Gastrocnemius medialis (tissue), 4 donors: ENCODE results near the gene SYPL1. TPM values are rescaled to one million over a fixed set of nuclear protein-coding genes. Genes with fewer than 3 reads are reported as not detected.

ENCODE experiments used
- ATAC-seq, 2 donors: fragments of 150-250 bp; one replicate each; pipeline ENCODE4 v1.9.1; 2016
- DNase-seq, 2 donors: peaks; one replicate each; pipeline ENCODE4 v3.0.0-alpha.2; 2019
- H3K27ac ChIP-seq, 4 donors: fragments of 200-600 bp; sonication (generic); 1 replicate in 1 of 4; 2 replicates in 3 of 4; pipeline ENCODE4 v1.5.1; 2016 to 2018; ENCODE audit warnings: mild to moderate bottlenecking in 2 of 4, moderate library complexity in 1 of 4
- H3K27me3 ChIP-seq, 3 donors: fragments of 200-600 bp; sonication (generic) in 2 of 3; 1 replicate in 1 of 3; 2 replicates in 2 of 3; pipeline versions ENCODE4 v1.5.1 to v1.6.0; 2016 to 2019; ENCODE audit warnings: mild to moderate bottlenecking in 1 of 3, moderate library complexity in 1 of 3
- H3K36me3 ChIP-seq, 2 donors: fragments of 200-600 bp; sonication (generic) in 1 of 2; one replicate each; pipeline ENCODE4 v1.5.1; 2017 to 2018
- H3K4me1 ChIP-seq, 2 donors: fragments of 200-600 bp; sonication (generic) in 1 of 2; one replicate each; pipeline ENCODE4 v1.5.1; 2016 to 2017; ENCODE audit warnings: mild to moderate bottlenecking in 2 of 2
- H3K4me3 ChIP-seq, 4 donors: fragments of 200-600 bp; sonication (generic) in 3 of 4; 1 replicate in 1 of 4; 2 replicates in 3 of 4; pipeline ENCODE4 v1.5.1; 2016 to 2019; ENCODE audit warnings: mild to moderate bottlenecking in 2 of 4
- H3K9me3 ChIP-seq, 3 donors: fragments of 200-600 bp; sonication (generic) in 2 of 3; 1 replicate in 1 of 3; 2 replicates in 2 of 3; pipeline ENCODE4 v1.5.1; 2016 to 2019
- POLR2A ChIP-seq, 2 donors: fragments of 450-650 bp; IDR thresholded peaks; one replicate each; pipeline ENCODE4 v1.6.1; 2017; ENCODE audit warnings: antibody characterized with exemption in 2 of 2, mild to moderate bottlenecking in 2 of 2, moderate library complexity in 2 of 2
- in situ Hi-C, 4 donors: fragments of 200-750 bp; cut with MboI; loops; one replicate each; pipeline versions ENCODE4 v1.15.0 to v1.8.0; 2017; ENCODE audit warnings: low sequenced_read_pairs in 4 of 4
- intact Hi-C: fragments of 100-400 bp; cut with DNase I; formaldehyde crosslinking; loops from one replicate; pipeline ENCODE4 v1.15.1; 2023; ENCODE audit warnings: low total_unique reads
- total RNA-seq, 4 donors: library from RNA; depleted of rRNA; stranded (reverse); fragments of >200 nt; gene quantifications; one replicate each; pipeline versions ENCODE4 v1.1.0 to v1.2.3, GENCODE V29; 2016
- TF ChIP-seq, protein P1 (sequence below), 5 experiments: fragments of 450-650 bp in 3 of 5; fragments of 200-600 bp in 2 of 5; sonication (generic) in 2 of 5; IDR thresholded peaks in 4 of 5; conservative IDR thresholded peaks in 1 of 5; 1 replicate in 4 of 5; 2 replicates in 1 of 5; pipeline ENCODE4 v1.5.1; 2016 to 2019; ENCODE audit warnings: antibody characterized with exemption in 5 of 5, mild to moderate bottlenecking in 3 of 5, moderate library complexity in 3 of 5

SYPL1 gene
- total RNA-seq, 4 donors from 2014 or later = 81.5 to 90.9 (median 83.2) TPM

DNA sequence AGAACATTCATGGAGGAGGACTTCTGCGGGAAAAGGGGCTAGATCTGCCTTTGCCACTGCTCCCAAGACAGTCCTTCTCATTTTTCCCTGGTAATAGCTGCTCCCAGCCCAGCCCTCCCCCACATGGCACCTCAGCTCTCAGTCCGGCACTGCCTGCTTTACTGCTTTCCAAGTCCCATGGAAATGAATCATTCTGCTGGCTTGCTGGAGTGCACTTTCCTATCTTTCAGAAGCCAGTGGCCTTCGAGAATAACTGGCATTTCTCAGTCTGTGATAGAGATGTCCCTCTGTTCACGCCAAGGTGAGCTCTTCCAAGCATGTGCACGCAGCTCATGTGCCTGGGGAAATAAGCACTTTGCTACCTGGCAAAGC, 61.4 kb downstream of the SYPL1 start:
- TF ChIP-seq, protein P1, sequence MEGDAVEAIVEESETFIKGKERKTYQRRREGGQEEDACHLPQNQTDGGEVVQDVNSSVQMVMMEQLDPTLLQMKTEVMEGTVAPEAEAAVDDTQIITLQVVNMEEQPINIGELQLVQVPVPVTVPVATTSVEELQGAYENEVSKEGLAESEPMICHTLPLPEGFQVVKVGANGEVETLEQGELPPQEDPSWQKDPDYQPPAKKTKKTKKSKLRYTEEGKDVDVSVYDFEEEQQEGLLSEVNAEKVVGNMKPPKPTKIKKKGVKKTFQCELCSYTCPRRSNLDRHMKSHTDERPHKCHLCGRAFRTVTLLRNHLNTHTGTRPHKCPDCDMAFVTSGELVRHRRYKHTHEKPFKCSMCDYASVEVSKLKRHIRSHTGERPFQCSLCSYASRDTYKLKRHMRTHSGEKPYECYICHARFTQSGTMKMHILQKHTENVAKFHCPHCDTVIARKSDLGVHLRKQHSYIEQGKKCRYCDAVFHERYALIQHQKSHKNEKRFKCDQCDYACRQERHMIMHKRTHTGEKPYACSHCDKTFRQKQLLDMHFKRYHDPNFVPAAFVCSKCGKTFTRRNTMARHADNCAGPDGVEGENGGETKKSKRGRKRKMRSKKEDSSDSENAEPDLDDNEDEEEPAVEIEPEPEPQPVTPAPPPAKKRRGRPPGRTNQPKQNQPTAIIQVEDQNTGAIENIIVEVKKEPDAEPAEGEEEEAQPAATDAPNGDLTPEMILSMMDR (IDR thresholded peaks at IDR 0.05 in 4 of 5, conservative IDR thresholded peaks at IDR 0.05 in 1 of 5) = no peak
- TF ChIP-seq POLR2A (IDR thresholded peaks at IDR 0.05) = no peak
- intact Hi-C loops (no loop called here), in situ Hi-C loops (loop anchor here in 2 of 4 donors (10.0 to 25.0 kb wide), 3 partner anchors 237 to 412 kb away; partner anchors contain the start of gene NAMPT (in 1 of the 2))
- no peaks in the 10 kb centered on the region for H3K27me3 ChIP-seq
- peak overlapping the region; percentile 29 to 59 (median 52) for H3K27ac ChIP-seq
- peaks cover 3 to 7% of the 10 kb centered on the region in 2 donors for H3K4me1 ChIP-seq
- H3K36me3 ChIP-seq = no peaks in the 10 kb centered on the region
- ATAC-seq (peak; percentile 79 to 86), DNase-seq (peak in 1 of 2 donors; percentile 42)
- no peak overlapping the region for H3K4me3 ChIP-seq
- no peaks in the 10 kb centered on the region for H3K9me3 ChIP-seq

DNA sequence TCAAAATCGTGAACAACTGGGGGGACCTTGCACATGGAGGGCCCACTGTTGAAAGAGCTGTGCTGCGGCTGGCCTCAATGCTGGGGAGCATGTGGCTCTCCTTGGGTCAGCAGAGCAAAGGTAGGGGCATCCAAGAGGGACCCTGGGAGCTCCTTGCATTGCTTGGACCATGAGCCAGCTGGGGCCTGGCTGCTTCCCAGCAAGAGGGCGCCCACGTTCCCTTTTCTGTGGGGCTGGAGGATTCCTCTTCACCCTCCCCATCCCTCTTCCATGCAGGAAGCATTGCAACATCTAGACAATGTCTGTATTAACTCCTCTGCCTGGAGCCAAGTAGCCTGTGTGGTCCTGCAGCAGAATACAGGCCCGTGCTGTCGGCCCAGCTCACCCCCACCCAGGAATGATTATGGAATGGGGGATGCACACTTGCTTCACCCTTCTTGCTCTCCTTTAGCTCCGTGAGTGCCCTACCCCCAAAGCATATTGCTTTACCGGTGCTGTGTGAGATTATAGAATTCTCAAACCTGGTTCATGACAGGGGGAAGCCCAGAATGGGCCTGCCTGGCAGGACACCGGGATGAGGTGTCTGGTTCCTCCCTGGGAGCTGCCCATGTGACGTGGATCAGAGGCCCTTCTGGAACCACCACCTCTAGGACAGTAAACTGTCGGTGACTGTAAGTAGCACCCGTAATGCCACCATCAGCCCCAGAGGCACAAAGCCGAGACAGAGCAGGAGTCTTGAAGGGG, 61.9 kb downstream of the SYPL1 start:
- peak overlapping the region; percentile 29 to 59 (median 52) for H3K27ac ChIP-seq
- ATAC-seq (peak; percentile 19 to 56), DNase-seq (peak in 1 of 2 donors; percentile 41)
- H3K4me3 ChIP-seq = no peak overlapping the region
- intact Hi-C loops (no loop called here), in situ Hi-C loops (loop anchor here in 2 of 4 donors (10.0 to 25.0 kb wide), 3 partner anchors 237 to 412 kb away; partner anchors contain the start of gene NAMPT (in 1 of the 2))
- H3K4me1 ChIP-seq = peaks cover 3 to 7% of the 10 kb centered on the region in 2 donors
- no peaks in the 10 kb centered on the region for H3K27me3 ChIP-seq
- H3K9me3 ChIP-seq = no peaks in the 10 kb centered on the region
- H3K36me3 ChIP-seq = no peaks in the 10 kb centered on the region
- no peak for TF ChIP-seq POLR2A (IDR thresholded peaks at IDR 0.05)
- TF ChIP-seq, protein P1 (IDR thresholded peaks at IDR 0.05 in 4 of 5, conservative IDR thresholded peaks at IDR 0.05 in 1 of 5) = no peak

DNA sequence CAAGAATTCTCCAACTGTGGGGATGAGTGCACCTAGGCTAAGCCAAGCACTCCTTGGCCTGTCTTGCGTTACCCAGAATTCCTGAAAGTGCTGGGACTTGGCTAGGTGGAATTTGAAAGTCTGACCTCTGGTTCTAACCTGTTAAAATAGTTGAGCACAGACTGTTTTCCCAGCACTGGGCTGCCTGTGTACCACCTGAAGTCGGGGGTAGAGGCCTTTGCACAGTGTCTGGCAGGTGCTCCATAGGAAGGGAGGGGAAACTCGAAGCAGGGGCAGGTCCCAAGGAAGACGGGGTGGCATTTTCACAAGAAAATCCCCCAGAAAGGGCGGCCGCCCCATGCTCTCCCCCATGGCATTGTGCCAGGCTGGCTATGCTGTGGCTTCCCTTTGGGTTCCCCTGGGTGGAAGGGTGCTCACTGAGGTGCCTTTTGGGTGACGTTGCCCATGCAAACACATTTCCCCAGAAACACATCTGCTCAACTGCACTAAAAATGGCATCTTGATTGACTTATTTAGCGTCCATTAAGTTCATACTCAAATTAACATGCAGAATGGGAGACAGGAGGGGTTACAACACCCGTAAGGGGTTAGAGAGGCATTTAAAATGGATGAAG, 62.9 kb downstream of the SYPL1 start:
- in situ Hi-C loops = loop anchor here (10.0 to 25.0 kb wide), 3 partner anchors 387 to 412 kb away; no protein-coding TSS in a partner anchor
- H3K4me3 ChIP-seq = no peak overlapping the region
- H3K27ac ChIP-seq = no peak overlapping the region
- TF ChIP-seq POLR2A (IDR thresholded peaks at IDR 0.05) = no peak
- TF ChIP-seq, protein P1 (IDR thresholded peaks at IDR 0.05 in 4 of 5, conservative IDR thresholded peaks at IDR 0.05 in 1 of 5) = no peak
- H3K36me3 ChIP-seq = no peaks in the 10 kb centered on the region
- DNase-seq = no peak
- intact Hi-C loops = no loop called here
- H3K9me3 ChIP-seq = no peaks in the 10 kb centered on the region
- no peak for ATAC-seq
- peaks cover 3 to 7% of the 10 kb centered on the region in 2 donors for H3K4me1 ChIP-seq
- H3K27me3 ChIP-seq = no peaks in the 10 kb centered on the region

DNA sequence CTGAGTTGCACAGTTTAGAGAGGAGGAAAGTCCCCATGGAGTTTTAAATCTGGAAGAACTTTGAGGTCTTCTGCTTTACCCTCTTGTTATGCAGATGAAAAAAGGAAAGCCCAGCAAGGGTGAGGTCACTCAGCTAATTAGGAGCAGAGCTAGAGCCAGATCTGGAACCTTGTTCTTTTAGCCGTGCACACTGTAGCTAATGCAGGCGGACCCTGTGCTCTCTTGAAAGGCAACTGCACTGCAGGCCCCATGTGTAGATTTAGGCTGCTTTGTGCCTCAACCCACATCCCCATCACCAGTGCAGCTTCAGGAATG, 63.4 kb downstream of the SYPL1 start:
- Histone ChIP-seq H3K4me3 (no peak overlapping the region), H3K36me3 (no peaks in the 10 kb centered on the region), H3K4me1 (peaks cover 3 to 7% of the 10 kb centered on the region in 2 donors), H3K27ac (no peak overlapping the region), H3K9me3 (no peaks in the 10 kb centered on the region), H3K27me3 (no peaks in the 10 kb centered on the region)
- DNase-seq (no peak), ATAC-seq (no peak)
- in situ Hi-C loops = loop anchor here (10.0 to 25.0 kb wide), 3 partner anchors 386 to 411 kb away; no protein-coding TSS in a partner anchor
- intact Hi-C loops = no loop called here
- TF ChIP-seq, protein P1 (IDR thresholded peaks at IDR 0.05 in 4 of 5, conservative IDR thresholded peaks at IDR 0.05 in 1 of 5) = no peak
- TF ChIP-seq POLR2A (IDR thresholded peaks at IDR 0.05) = no peak
